ENCODE measurements around the gene TNNT2.

The TNNT2 gene

GRCh38 chr1:201396861-201397464 lies 19.5 kb upstream of the TNNT2 start:
- no peaks in the 10 kb centered on the region for H3K9me3 Mint-ChIP-seq
- H3K27me3 Mint-ChIP-seq, result peaks cover 55 to 79% of the 10 kb centered on the region in 2 donors
- DNase-seq (no peak), ATAC-seq (replicated peaks) (no peak)
- H3K36me3 Mint-ChIP-seq, result no peaks in the 10 kb centered on the region
- H3K27ac Mint-ChIP-seq, result no peak overlapping the region
- peaks cover 3% of the 10 kb centered on the region in 2 donors for H3K4me1 Mint-ChIP-seq
- no peak overlapping the region for H3K4me3 Mint-ChIP-seq

DNA sequence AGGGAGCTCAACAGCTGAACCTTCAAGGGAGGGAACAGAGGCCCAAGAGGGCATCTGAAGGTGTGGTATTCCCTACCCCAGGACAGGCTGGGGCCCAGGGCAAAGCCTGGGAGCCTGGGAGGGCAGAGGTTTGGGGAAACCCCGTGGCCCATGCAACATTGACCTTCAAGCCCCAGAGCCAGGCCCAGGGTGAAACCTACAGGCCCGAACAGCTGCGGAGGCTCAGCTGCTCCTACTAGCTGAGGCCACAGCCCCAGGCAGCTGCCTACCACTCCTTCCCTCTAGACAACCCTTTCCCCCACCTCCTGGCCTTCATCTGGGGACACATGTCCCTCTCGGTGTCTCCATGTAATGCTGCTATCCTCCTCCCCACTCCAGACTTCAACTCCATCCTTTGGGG lies 18.5 kb upstream of the TNNT2 start:
- H3K9me3 Mint-ChIP-seq, result no peaks in the 10 kb centered on the region
- DNase-seq (no peak), ATAC-seq (replicated peaks) (no peak)
- H3K27me3 Mint-ChIP-seq, result peaks cover 59 to 83% of the 10 kb centered on the region in 2 donors
- H3K36me3 Mint-ChIP-seq, result no peaks in the 10 kb centered on the region
- H3K4me3 Mint-ChIP-seq, result no peak overlapping the region
- peaks cover 3 to 8% of the 10 kb centered on the region in 2 donors for H3K4me1 Mint-ChIP-seq
- no peak overlapping the region for H3K27ac Mint-ChIP-seq

GRCh38 chr1:201394591-201394990 lies 17.1 kb upstream of the TNNT2 start:
- H3K4me1 Mint-ChIP-seq, result peaks cover 2 to 9% of the 10 kb centered on the region in 2 donors
- no peaks in the 10 kb centered on the region for H3K9me3 Mint-ChIP-seq
- ATAC-seq (replicated peaks) (no peak), DNase-seq (no peak)
- H3K36me3 Mint-ChIP-seq, result no peaks in the 10 kb centered on the region
- H3K4me3 Mint-ChIP-seq, result no peak overlapping the region
- H3K27me3 Mint-ChIP-seq, result peaks cover 49 to 72% of the 10 kb centered on the region in 2 donors
- no peak overlapping the region for H3K27ac Mint-ChIP-seq

DNA sequence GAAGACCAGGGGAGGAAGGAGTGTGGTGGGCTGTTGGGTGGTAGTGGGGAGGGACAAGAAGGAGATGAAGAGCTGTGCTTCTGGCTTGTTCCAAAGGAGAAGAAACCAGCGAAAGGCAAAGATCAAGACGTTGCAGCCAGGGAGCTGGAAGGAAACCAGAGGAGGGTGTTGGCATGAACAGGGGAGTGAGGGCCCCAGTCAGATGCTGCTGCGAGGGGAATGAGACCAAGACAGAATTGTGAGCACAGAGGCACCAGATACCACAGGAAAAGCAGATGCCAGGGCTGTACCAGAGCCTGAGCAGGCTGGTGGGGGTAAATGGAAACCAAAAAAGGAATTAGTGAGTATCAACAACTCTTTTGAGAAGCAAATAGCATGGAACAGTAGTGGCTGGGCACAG lies 15.6 kb upstream of the TNNT2 start:
- Mint-ChIP-seq H3K4me3 (no peak overlapping the region), H3K27ac (no peak overlapping the region), H3K4me1 (peaks cover 2 to 9% of the 10 kb centered on the region in 2 donors), H3K27me3 (peaks cover 42 to 60% of the 10 kb centered on the region in 2 donors), H3K9me3 (no peaks in the 10 kb centered on the region), H3K36me3 (no peaks in the 10 kb centered on the region)
- no peak for DNase-seq
- ATAC-seq (replicated peaks), result no peak

GRCh38 chr1:201391651-201392511 lies 14.4 kb upstream of the TNNT2 start:
- Mint-ChIP-seq H3K27me3 (peaks cover 43 to 57% of the 10 kb centered on the region in 2 donors), H3K4me3 (no peak overlapping the region), H3K27ac (no peak overlapping the region), H3K4me1 (peaks cover 2 to 9% of the 10 kb centered on the region in 2 donors), H3K36me3 (no peaks in the 10 kb centered on the region), H3K9me3 (no peaks in the 10 kb centered on the region)
- no peak for DNase-seq
- ATAC-seq (replicated peaks), result peak in 1 of 2 donors; percentile 31

DNA sequence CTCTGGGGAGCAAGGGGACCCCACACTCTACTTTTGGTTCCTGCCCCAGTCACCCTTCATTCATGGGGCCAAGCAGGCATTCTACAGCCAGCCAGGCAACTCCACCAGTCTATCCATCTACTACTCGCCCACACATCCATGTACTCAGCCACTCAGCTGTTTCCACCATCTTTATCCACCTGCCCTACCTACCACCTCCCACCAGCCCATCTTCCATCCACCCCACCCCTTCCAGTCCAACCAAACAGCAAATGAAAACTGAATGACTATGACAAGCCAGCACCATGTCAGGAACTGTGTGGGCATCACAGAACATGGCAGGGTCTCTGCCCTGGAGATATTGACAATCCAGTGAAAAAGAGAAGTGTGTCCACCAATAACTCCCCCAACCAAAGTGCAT lies 13.7 kb upstream of the TNNT2 start:
- DNase-seq, result no peak
- Mint-ChIP-seq H3K9me3 (no peaks in the 10 kb centered on the region), H3K36me3 (no peaks in the 10 kb centered on the region)

GRCh38 chr1:201389051-201389450 lies 11.6 kb upstream of the TNNT2 start:
- DNase-seq (no peak), ATAC-seq (replicated peaks) (no peak)
- Mint-ChIP-seq H3K27ac (no peak overlapping the region), H3K4me1 (peaks cover 4 to 9% of the 10 kb centered on the region in 2 donors), H3K9me3 (no peaks in the 10 kb centered on the region), H3K36me3 (no peaks in the 10 kb centered on the region), H3K4me3 (no peak overlapping the region), H3K27me3 (peaks cover 49 to 59% of the 10 kb centered on the region in 2 donors)

More for the DNA sequence above, 13.7 kb upstream of the TNNT2 start:
- Mint-ChIP-seq H3K27ac (no peak overlapping the region), H3K4me1 (peaks cover 2 to 9% of the 10 kb centered on the region in 2 donors), H3K4me3 (no peak overlapping the region), H3K27me3 (peaks cover 40 to 54% of the 10 kb centered on the region in 2 donors)
- ATAC-seq (replicated peaks), result no peak

DNA sequence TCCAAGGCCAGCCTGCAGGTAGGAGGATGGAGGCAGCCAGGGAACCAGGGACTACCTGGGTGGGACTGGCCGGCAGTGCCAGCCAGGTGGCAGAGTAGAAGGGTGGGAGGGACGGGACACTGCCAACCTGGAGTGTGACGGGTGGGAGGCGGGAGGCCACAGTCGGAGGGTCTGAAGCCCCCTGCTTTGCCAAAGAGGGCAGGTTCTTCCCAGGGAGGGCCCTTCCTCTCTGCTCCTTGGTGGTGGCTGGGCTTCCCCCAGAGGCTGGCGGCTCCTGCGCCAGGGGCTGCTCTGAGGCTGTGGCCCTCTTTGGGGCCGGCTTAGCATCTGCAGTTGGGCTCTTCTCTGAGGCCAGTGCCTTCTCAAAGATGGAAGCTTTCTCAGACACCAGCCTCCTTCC lies 8.7 kb upstream of the TNNT2 start:
- DNase-seq (no peak), ATAC-seq (replicated peaks) (no peak)
- Mint-ChIP-seq H3K4me3 (no peak overlapping the region), H3K9me3 (no peaks in the 10 kb centered on the region), H3K4me1 (peaks cover 4% of the 10 kb centered on the region in 2 donors), H3K27me3 (peaks cover 48 to 49% of the 10 kb centered on the region in 2 donors), H3K27ac (no peak overlapping the region), H3K36me3 (no peaks in the 10 kb centered on the region)

DNA sequence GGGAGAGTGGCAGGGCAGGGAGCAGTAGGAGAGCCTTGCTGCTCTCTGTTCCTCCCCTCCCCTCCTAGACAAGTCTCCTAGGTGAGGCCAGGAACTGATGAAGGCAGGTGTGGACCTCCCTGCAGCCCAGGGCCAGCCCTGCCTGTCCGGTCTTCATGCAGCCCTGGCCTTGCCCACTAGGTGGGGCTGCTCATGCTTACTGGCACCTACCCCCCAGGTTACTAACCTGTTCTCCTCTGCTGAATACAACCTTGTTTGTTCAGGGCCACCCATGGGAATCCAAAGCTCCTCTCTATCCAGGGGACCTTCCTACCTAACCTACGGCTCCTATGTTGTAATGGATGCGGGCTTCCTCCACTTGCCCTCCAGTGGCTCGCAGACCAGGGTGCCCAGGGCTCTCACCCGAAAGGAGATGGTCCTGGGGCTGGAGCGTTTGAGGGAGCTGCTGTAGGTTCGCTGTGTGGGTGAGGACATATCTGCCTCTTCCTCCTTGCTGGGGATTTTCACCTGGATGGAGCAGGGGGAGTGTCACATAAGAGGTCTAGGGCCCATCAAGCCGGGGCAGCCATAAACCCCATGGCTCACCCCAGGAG lies 7.9 kb upstream of the TNNT2 start:
- no peak overlapping the region for H3K27ac Mint-ChIP-seq
- no peaks in the 10 kb centered on the region for H3K9me3 Mint-ChIP-seq
- peaks cover 0 to 4% of the 10 kb centered on the region in 2 donors for H3K4me1 Mint-ChIP-seq
- H3K27me3 Mint-ChIP-seq, result peaks cover 46 to 47% of the 10 kb centered on the region in 2 donors
- ATAC-seq (replicated peaks) (peak; percentile 85 to 93), DNase-seq (peak; percentile 26)
- no peak overlapping the region for H3K4me3 Mint-ChIP-seq
- H3K36me3 Mint-ChIP-seq, result no peaks in the 10 kb centered on the region

GRCh38 chr1:201384406-201384782 lies 6.9 kb upstream of the TNNT2 start:
- ATAC-seq (replicated peaks) (no peak), DNase-seq (no peak)
- Mint-ChIP-seq H3K4me1 (peaks cover 0 to 4% of the 10 kb centered on the region in 2 donors), H3K9me3 (no peaks in the 10 kb centered on the region), H3K4me3 (no peak overlapping the region), H3K27ac (no peak overlapping the region), H3K36me3 (no peaks in the 10 kb centered on the region), H3K27me3 (peaks cover 46 to 47% of the 10 kb centered on the region in 2 donors)

GRCh38 chr1:201383647-201384405 lies 6.3 kb upstream of the TNNT2 start:
- DNase-seq, result no peak
- H3K4me1 Mint-ChIP-seq, result peaks cover 0 to 4% of the 10 kb centered on the region in 2 donors
- no peak for ATAC-seq (replicated peaks)
- peaks cover 46 to 47% of the 10 kb centered on the region in 2 donors for H3K27me3 Mint-ChIP-seq
- H3K4me3 Mint-ChIP-seq, result no peak overlapping the region
- no peaks in the 10 kb centered on the region for H3K9me3 Mint-ChIP-seq
- no peaks in the 10 kb centered on the region for H3K36me3 Mint-ChIP-seq
- H3K27ac Mint-ChIP-seq, result no peak overlapping the region

GRCh38 chr1:201381130-201381529 lies 3.6 kb upstream of the TNNT2 start:
- H3K9me3 Mint-ChIP-seq, result no peaks in the 10 kb centered on the region
- peaks cover 34 to 36% of the 10 kb centered on the region in 2 donors for H3K27me3 Mint-ChIP-seq
- peaks cover 0 to 4% of the 10 kb centered on the region in 2 donors for H3K4me1 Mint-ChIP-seq
- DNase-seq (no peak), ATAC-seq (replicated peaks) (no peak)
- no peak overlapping the region for H3K4me3 Mint-ChIP-seq
- no peak overlapping the region for H3K27ac Mint-ChIP-seq
- no peaks in the 10 kb centered on the region for H3K36me3 Mint-ChIP-seq

GRCh38 chr1:201379733-201380242 lies 2.3 kb upstream of the TNNT2 start:
- DNase-seq, result no peak
- H3K27me3 Mint-ChIP-seq, result peaks cover 21 to 25% of the 10 kb centered on the region in 2 donors
- no peak overlapping the region for H3K27ac Mint-ChIP-seq
- H3K4me1 Mint-ChIP-seq, result peaks cover 0 to 2% of the 10 kb centered on the region in 2 donors
- no peaks in the 10 kb centered on the region for H3K36me3 Mint-ChIP-seq
- H3K4me3 Mint-ChIP-seq, result no peak overlapping the region
- ATAC-seq (replicated peaks), result no peak
- no peaks in the 10 kb centered on the region for H3K9me3 Mint-ChIP-seq

GRCh38 chr1:201378804-201379203 lies 1.3 kb upstream of the TNNT2 start:
- H3K27me3 Mint-ChIP-seq, result peaks cover 12 to 24% of the 10 kb centered on the region in 2 donors
- H3K9me3 Mint-ChIP-seq, result no peaks in the 10 kb centered on the region
- ATAC-seq (replicated peaks), result no peak
- H3K27ac Mint-ChIP-seq, result no peak overlapping the region
- no peak overlapping the region for H3K4me3 Mint-ChIP-seq
- no peak for DNase-seq
- H3K36me3 Mint-ChIP-seq, result no peaks in the 10 kb centered on the region
- H3K4me1 Mint-ChIP-seq, result peaks cover 0 to 2% of the 10 kb centered on the region in 2 donors

Measured in stimulated activated naive B cell treated with anti-CD40 and anti-IgM and Interleukin-4, amounts not matched to agents 10 μg/mL and 1 μg/mL and 100 μg/mL, for 72 hours (primary cell).